Coronary artery (tissue), 2 donors: ENCODE results near the gene FMN1.

Experiments
- DNase-seq: peaks from one replicate; pipeline ENCODE4 v3.0.0-alpha.2; 2017; ENCODE audit warnings: low spot score
- H3K27ac ChIP-seq, 2 donors: fragments of 200-600 bp; sonication (generic); one replicate each; pipeline ENCODE4 v1.5.1; 2016 to 2019
- H3K4me3 ChIP-seq: fragments of 200-600 bp; sonication (generic); 2 replicates; pipeline ENCODE4 v1.5.1; 2016; ENCODE audit warnings: mild to moderate bottlenecking, moderate library complexity
- CTCF ChIP-seq: fragments of 200-600 bp; sonication (generic); IDR thresholded peaks from one replicate; pipeline ENCODE4 v1.5.1; 2019; ENCODE audit warnings: antibody characterized with exemption

Gene FMN1

GRCh38 chr15:33183334-33183733, 11.2 kb downstream of the FMN1 start:
- Histone ChIP-seq H3K4me3 (no peak overlapping the region), H3K27ac (no peak overlapping the region)
- DNase-seq: no peak
- no peak for TF ChIP-seq CTCF

GRCh38 chr15:33182926-33183325, 11.6 kb downstream of the FMN1 start:
- Histone ChIP-seq H3K27ac (no peak overlapping the region), H3K4me3 (no peak overlapping the region)
- TF ChIP-seq CTCF: no peak
- DNase-seq: no peak

- TF ChIP-seq CTCF: no peak
- DNase-seq: no peak
- Histone ChIP-seq H3K27ac (no peak overlapping the region), H3K4me3 (no peak overlapping the region)
These were observed 12.1 kb downstream of the FMN1 start for GRCh38 chr15:33182278-33182905.

- Histone ChIP-seq H3K27ac (no peak overlapping the region), H3K4me3 (no peak overlapping the region)
- no peak for TF ChIP-seq CTCF
- no peak for DNase-seq
These were observed 14.6 kb downstream of the FMN1 start for GRCh38 chr15:33179874-33180273.

- Histone ChIP-seq H3K27ac (no peak overlapping the region), H3K4me3 (no peak overlapping the region)
- no peak for DNase-seq
- no peak for TF ChIP-seq CTCF
These were observed 23.3 kb downstream of the FMN1 start for GRCh38 chr15:33171202-33171601.

GRCh38 chr15:33169625-33170024, 24.9 kb downstream of the FMN1 start:
- no peak overlapping the region for H3K27ac ChIP-seq
- no peak for TF ChIP-seq CTCF
- H3K4me3 ChIP-seq: no peak overlapping the region
- no peak for DNase-seq

GRCh38 chr15:33168444-33168843, 26.1 kb downstream of the FMN1 start:
- no peak for TF ChIP-seq CTCF
- Histone ChIP-seq H3K27ac (no peak overlapping the region), H3K4me3 (no peak overlapping the region)
- DNase-seq: no peak
